ENCODE results near the gene INSYN2A. TPM values are rescaled to one million over a fixed set of nuclear protein-coding genes. Genes with fewer than 3 reads are reported as not detected.

The INSYN2A gene
- total RNA-seq, 1 experiment from 2014 or later, result not detected

DNA sequence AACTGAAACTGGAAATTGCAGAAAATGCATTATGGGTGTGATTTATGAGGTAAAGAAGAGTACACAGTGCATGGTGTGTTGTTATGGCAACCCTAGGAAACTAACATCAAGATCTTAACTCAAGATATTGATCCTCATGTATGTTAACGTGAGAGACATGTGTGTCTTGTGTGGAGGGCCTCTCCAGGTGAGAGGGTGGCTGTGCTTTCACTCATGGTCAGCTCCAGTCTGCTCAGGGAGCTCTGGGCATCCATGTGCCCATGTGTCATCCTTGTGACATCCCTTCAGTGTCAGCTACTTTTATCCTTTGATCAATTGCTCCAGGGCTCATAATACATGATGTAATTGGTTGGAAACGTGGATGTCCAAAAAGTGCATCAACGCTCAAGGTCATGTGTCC lies 24.9 kb upstream of the INSYN2A start:
- Histone ChIP-seq H3K4me1 (ENCODE audit: insufficient read depth, low read length, poor library complexity, severe bottlenecking) (no peaks in the 10 kb centered on the region), H3K36me3 (ENCODE audit: insufficient read depth, low read length, poor library complexity, severe bottlenecking) (no peaks in the 10 kb centered on the region), H3K27me3 (replicated peaks; ENCODE audit: insufficient read depth, low read depth, low read length, poor library complexity) (no peaks in the 10 kb centered on the region), H3K9me3 (ENCODE audit: low read depth, low read length, poor library complexity, severe bottlenecking) (no peaks in the 10 kb centered on the region), H3K27ac (ENCODE audit: low read depth, low read length, poor library complexity, severe bottlenecking) (no peak overlapping the region), H3K4me3 (ENCODE audit: low read depth, low read length, poor library complexity, severe bottlenecking) (no peak overlapping the region)
- no peak for DNase-seq (ENCODE audit: low spot score)
- ChIA-PET CTCF (no interaction called here), POLR2A (ENCODE audit: low non-redundant PET) (no interaction called here)
- no TSS peak for BruUV-seq (replicated peaks)
- intact Hi-C loops (cut with micrococcal nuclease; ENCODE audit: unreplicated experiment), result no loop called here
- TF ChIP-seq EZH2 (IDR thresholded peaks at IDR 0.05; ENCODE audit: borderline replicate concordance, low read depth, low read length, poor library complexity, severe bottlenecking), result no peak
- TF ChIP-seq, protein P1, sequence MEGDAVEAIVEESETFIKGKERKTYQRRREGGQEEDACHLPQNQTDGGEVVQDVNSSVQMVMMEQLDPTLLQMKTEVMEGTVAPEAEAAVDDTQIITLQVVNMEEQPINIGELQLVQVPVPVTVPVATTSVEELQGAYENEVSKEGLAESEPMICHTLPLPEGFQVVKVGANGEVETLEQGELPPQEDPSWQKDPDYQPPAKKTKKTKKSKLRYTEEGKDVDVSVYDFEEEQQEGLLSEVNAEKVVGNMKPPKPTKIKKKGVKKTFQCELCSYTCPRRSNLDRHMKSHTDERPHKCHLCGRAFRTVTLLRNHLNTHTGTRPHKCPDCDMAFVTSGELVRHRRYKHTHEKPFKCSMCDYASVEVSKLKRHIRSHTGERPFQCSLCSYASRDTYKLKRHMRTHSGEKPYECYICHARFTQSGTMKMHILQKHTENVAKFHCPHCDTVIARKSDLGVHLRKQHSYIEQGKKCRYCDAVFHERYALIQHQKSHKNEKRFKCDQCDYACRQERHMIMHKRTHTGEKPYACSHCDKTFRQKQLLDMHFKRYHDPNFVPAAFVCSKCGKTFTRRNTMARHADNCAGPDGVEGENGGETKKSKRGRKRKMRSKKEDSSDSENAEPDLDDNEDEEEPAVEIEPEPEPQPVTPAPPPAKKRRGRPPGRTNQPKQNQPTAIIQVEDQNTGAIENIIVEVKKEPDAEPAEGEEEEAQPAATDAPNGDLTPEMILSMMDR (conservative IDR thresholded peaks at IDR 0.05; ENCODE audit: low read depth, low read length), result no peak

DNA sequence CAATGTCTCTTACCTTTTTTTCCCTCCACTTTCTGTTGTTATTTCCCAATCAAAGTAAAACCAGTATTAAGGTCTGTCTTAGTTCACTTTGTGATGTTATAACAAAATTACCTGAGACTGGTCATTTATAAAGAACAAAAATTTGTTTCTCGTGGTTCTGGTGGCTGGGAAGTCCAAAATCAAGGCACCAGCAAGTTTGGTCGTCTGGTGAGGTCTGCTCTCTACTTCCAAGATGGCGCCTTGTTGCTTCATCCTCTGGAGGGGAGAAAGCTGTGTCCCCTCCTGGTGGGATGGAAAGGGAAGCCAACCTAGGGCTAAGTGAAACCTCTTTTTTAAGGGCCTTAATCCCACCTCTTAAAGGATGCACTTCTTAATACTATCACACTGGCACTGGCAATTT lies 22.3 kb upstream of the INSYN2A start:
- no peaks in the 10 kb centered on the region for H3K9me3 ChIP-seq (ENCODE audit: low read depth, low read length, poor library complexity, severe bottlenecking)
- H3K36me3 ChIP-seq (ENCODE audit: insufficient read depth, low read length, poor library complexity, severe bottlenecking), result no peaks in the 10 kb centered on the region
- CTCF ChIA-PET, result no interaction called here
- H3K27me3 ChIP-seq (replicated peaks; ENCODE audit: insufficient read depth, low read depth, low read length, poor library complexity), result no peaks in the 10 kb centered on the region
- intact Hi-C loops (cut with micrococcal nuclease; ENCODE audit: unreplicated experiment), result no loop called here
- no peak overlapping the region for H3K27ac ChIP-seq (ENCODE audit: low read depth, low read length, poor library complexity, severe bottlenecking)
- POLR2A ChIA-PET (ENCODE audit: low non-redundant PET), result no interaction called here
- H3K4me1 ChIP-seq (ENCODE audit: insufficient read depth, low read length, poor library complexity, severe bottlenecking), result peaks cover 3% of the 10 kb centered on the region
- TF ChIP-seq EZH2 (IDR thresholded peaks at IDR 0.05; ENCODE audit: borderline replicate concordance, low read depth, low read length, poor library complexity, severe bottlenecking), result no peak
- TF ChIP-seq, protein P1 (conservative IDR thresholded peaks at IDR 0.05; ENCODE audit: low read depth, low read length), result no peak
- H3K4me3 ChIP-seq (ENCODE audit: low read depth, low read length, poor library complexity, severe bottlenecking), result no peak overlapping the region
- DNase-seq (ENCODE audit: low spot score), result no peak
- no TSS peak for BruUV-seq (replicated peaks)

DNA sequence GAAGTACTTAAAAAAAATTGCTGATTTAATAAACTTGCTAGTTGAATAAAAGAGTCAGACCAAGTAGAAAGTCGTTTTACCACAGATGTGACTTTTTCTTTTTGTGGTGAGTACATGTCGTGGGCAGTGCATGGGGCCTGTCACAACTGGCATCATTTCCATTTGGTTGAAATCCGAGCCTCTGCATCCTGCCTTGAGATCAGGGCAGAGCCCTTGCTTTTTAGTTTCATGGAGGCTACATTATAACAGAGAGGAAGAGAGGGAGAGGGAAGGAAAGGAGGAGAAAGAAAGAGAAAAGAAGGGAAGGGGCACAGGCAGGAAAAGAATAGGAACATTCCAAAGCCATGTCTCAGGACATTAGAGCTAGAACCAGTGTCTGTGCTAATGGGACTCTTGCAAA lies 20.4 kb upstream of the INSYN2A start:
- Histone ChIP-seq H3K4me3 (ENCODE audit: low read depth, low read length, poor library complexity, severe bottlenecking) (no peak overlapping the region), H3K9me3 (ENCODE audit: low read depth, low read length, poor library complexity, severe bottlenecking) (no peaks in the 10 kb centered on the region), H3K36me3 (ENCODE audit: insufficient read depth, low read length, poor library complexity, severe bottlenecking) (no peaks in the 10 kb centered on the region), H3K27me3 (replicated peaks; ENCODE audit: insufficient read depth, low read depth, low read length, poor library complexity) (no peaks in the 10 kb centered on the region), H3K27ac (ENCODE audit: low read depth, low read length, poor library complexity, severe bottlenecking) (no peak overlapping the region), H3K4me1 (ENCODE audit: insufficient read depth, low read length, poor library complexity, severe bottlenecking) (peaks cover 3% of the 10 kb centered on the region)
- ChIA-PET CTCF (no interaction called here), POLR2A (ENCODE audit: low non-redundant PET) (no interaction called here)
- DNase-seq (ENCODE audit: low spot score), result no peak
- TF ChIP-seq, protein P1 (conservative IDR thresholded peaks at IDR 0.05; ENCODE audit: low read depth, low read length), result no peak
- TF ChIP-seq EZH2 (IDR thresholded peaks at IDR 0.05; ENCODE audit: borderline replicate concordance, low read depth, low read length, poor library complexity, severe bottlenecking), result no peak
- intact Hi-C loops (cut with micrococcal nuclease; ENCODE audit: unreplicated experiment), result no loop called here
- BruUV-seq (replicated peaks), result no TSS peak
